SK-N-SH (cell line): Measurements from ENCODE around the gene PRSS8.

Source experiments
- ELF1 ChIP-seq: IDR thresholded peaks from 2 replicates; pipeline ENCODE4 v1.4.0; 2012
- EP300 ChIP-seq, 2 experiments: IDR thresholded peaks; 2 replicates each; pipeline versions ENCODE4 v1.4.0 to v1.6.1; 2012; ENCODE audit warnings: borderline replicate concordance in 1 of 2, low read depth in 1 of 2, low read length in 1 of 2
- FOXJ3 ChIP-seq: sonication (generic); formaldehyde crosslinking; IDR thresholded peaks from 2 replicates; pipeline ENCODE4 v1.5.1; 2020; ENCODE audit warnings: mild to moderate bottlenecking, missing genetic modification reagents
- GATA2 ChIP-seq: sonication (generic); formaldehyde crosslinking; IDR thresholded peaks from 2 replicates; pipeline ENCODE4 v1.5.0; 2020; ENCODE audit warnings: mild to moderate bottlenecking, missing genetic modification reagents
- MXI1 ChIP-seq: IDR thresholded peaks from 2 replicates; pipeline ENCODE4 v1.6.1; 2012; ENCODE audit warnings: mild to moderate bottlenecking, low read depth, low read length, improper control_type of control experiment
- NRF1 ChIP-seq: IDR thresholded peaks from 2 replicates; pipeline ENCODE4 v1.6.1; 2012; ENCODE audit warnings: low read depth, mild to moderate bottlenecking, low read length
- RAD21 ChIP-seq: IDR thresholded peaks from 2 replicates; pipeline ENCODE4 v1.6.1; 2012; ENCODE audit warnings: mild to moderate bottlenecking, low read length
- REST ChIP-seq: IDR thresholded peaks from 2 replicates; pipeline ENCODE4 v1.6.1; 2012; ENCODE audit warnings: mild to moderate bottlenecking, low read depth, low read length, moderate library complexity
- RXRA ChIP-seq: IDR thresholded peaks from 2 replicates; pipeline ENCODE4 v1.4.0; 2012; ENCODE audit warnings: low read depth, mild to moderate bottlenecking, borderline replicate concordance
- TAF1 ChIP-seq: IDR thresholded peaks from 2 replicates; pipeline ENCODE4 v1.6.1; 2012; ENCODE audit warnings: low read depth, mild to moderate bottlenecking, low read length, moderate library complexity, borderline replicate concordance
- TCF12 ChIP-seq: IDR thresholded peaks from 2 replicates; pipeline ENCODE4 v1.4.0; 2012
- USF2 ChIP-seq: fragments of 150-350 bp; IDR thresholded peaks from 2 replicates; pipeline ENCODE4 v1.6.1; 2017; ENCODE audit warnings: antibody characterized with exemption, low read length, low read depth, borderline replicate concordance
- TF ChIP-seq, protein P1 (sequence below): IDR thresholded peaks from 2 replicates; pipeline ENCODE4 v1.4.0; 2012; ENCODE audit warnings: low read depth, borderline replicate concordance
- TF ChIP-seq, protein P2 (sequence below): fragments of 200-600 bp; sonication (generic); IDR thresholded peaks from 2 replicates; pipeline ENCODE4 v1.6.1; 2017; ENCODE audit warnings: antibody characterized with exemption, mild to moderate bottlenecking, moderate library complexity

- TF ChIP-seq, protein P1, sequence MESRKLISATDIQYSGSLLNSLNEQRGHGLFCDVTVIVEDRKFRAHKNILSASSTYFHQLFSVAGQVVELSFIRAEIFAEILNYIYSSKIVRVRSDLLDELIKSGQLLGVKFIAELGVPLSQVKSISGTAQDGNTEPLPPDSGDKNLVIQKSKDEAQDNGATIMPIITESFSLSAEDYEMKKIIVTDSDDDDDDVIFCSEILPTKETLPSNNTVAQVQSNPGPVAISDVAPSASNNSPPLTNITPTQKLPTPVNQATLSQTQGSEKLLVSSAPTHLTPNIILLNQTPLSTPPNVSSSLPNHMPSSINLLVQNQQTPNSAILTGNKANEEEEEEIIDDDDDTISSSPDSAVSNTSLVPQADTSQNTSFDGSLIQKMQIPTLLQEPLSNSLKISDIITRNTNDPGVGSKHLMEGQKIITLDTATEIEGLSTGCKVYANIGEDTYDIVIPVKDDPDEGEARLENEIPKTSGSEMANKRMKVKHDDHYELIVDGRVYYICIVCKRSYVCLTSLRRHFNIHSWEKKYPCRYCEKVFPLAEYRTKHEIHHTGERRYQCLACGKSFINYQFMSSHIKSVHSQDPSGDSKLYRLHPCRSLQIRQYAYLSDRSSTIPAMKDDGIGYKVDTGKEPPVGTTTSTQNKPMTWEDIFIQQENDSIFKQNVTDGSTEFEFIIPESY: no peak
- TF ChIP-seq REST (no peak), GATA2 (CRISPR knock-in tag) (no peak), RAD21 (no peak), MXI1 (no peak), USF2 (no peak), TCF12 (no peak), EP300 (IDR thresholded peaks at IDR 0.05; ENCODE audit: borderline replicate concordance in 1 of 2, low read depth in 1 of 2, low read length in 1 of 2) (no peak), ELF1 (no peak), FOXJ3 (no peak), NRF1 (no peak), RXRA (no peak), TAF1 (no peak)
- TF ChIP-seq, protein P2, sequence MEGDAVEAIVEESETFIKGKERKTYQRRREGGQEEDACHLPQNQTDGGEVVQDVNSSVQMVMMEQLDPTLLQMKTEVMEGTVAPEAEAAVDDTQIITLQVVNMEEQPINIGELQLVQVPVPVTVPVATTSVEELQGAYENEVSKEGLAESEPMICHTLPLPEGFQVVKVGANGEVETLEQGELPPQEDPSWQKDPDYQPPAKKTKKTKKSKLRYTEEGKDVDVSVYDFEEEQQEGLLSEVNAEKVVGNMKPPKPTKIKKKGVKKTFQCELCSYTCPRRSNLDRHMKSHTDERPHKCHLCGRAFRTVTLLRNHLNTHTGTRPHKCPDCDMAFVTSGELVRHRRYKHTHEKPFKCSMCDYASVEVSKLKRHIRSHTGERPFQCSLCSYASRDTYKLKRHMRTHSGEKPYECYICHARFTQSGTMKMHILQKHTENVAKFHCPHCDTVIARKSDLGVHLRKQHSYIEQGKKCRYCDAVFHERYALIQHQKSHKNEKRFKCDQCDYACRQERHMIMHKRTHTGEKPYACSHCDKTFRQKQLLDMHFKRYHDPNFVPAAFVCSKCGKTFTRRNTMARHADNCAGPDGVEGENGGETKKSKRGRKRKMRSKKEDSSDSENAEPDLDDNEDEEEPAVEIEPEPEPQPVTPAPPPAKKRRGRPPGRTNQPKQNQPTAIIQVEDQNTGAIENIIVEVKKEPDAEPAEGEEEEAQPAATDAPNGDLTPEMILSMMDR: no peak
Measured at GRCh38 chr16:31120129-31120528, 15.4 kb downstream of the PRSS8 start.
